HEK293T (cell line): ENCODE data around the gene RPL18.

Experiments
- ARNT ChIP-seq: fragments of 450-650 bp; IDR thresholded peaks from 2 replicates; pipeline ENCODE4 v1.6.1; 2017; ENCODE audit warnings: mild to moderate bottlenecking
- BHLHE40 ChIP-seq: fragments of 450-650 bp; IDR thresholded peaks from 2 replicates; pipeline ENCODE4 v1.6.1; 2016; ENCODE audit warnings: mild to moderate bottlenecking, moderate library complexity, borderline replicate concordance
- ELF4 ChIP-seq: fragments of 450-650 bp; IDR thresholded peaks from 2 replicates; pipeline ENCODE4 v1.6.1; 2017; ENCODE audit warnings: antibody characterized with exemption
- FOXA1 ChIP-seq: fragments of 450-650 bp; IDR thresholded peaks from 2 replicates; pipeline ENCODE4 v1.6.1; 2016; ENCODE audit warnings: mild to moderate bottlenecking
- FOXK2 ChIP-seq: fragments of 450-650 bp; IDR thresholded peaks from 2 replicates; pipeline ENCODE4 v1.6.1; 2016; ENCODE audit warnings: mild to moderate bottlenecking
- FOXM1 ChIP-seq: fragments of 450-650 bp; IDR thresholded peaks from 2 replicates; pipeline ENCODE4 v1.6.1; 2017; ENCODE audit warnings: mild to moderate bottlenecking, borderline replicate concordance
- HDGF ChIP-seq: fragments of 450-650 bp; IDR thresholded peaks from 2 replicates; pipeline ENCODE4 v1.6.1; 2017; ENCODE audit warnings: antibody characterized with exemption, borderline replicate concordance
- L3MBTL2 ChIP-seq: fragments of 450-650 bp; conservative IDR thresholded peaks from 2 replicates; pipeline ENCODE4 v1.6.1; 2016; ENCODE audit warnings: mild to moderate bottlenecking
- NFRKB ChIP-seq: fragments of 450-650 bp; IDR thresholded peaks from 2 replicates; pipeline ENCODE4 v1.6.1; 2016; ENCODE audit warnings: mild to moderate bottlenecking, moderate library complexity
- SP1 ChIP-seq: fragments of 450-650 bp; IDR thresholded peaks from 2 replicates; pipeline ENCODE4 v1.6.1; 2017
- SUZ12 ChIP-seq: fragments of 450-650 bp; IDR thresholded peaks from 2 replicates; pipeline ENCODE4 v1.6.1; 2016; ENCODE audit warnings: mild to moderate bottlenecking
- TARDBP ChIP-seq: fragments of 450-650 bp; IDR thresholded peaks from 2 replicates; pipeline ENCODE4 v1.6.1; 2016
- ZNF384 ChIP-seq: fragments of 450-650 bp; IDR thresholded peaks from 2 replicates; pipeline ENCODE4 v1.6.1; 2016
- TF ChIP-seq, protein P1 (sequence below): fragments of 450-650 bp; IDR thresholded peaks from 2 replicates; pipeline ENCODE4 v1.6.1; 2016

DNA sequence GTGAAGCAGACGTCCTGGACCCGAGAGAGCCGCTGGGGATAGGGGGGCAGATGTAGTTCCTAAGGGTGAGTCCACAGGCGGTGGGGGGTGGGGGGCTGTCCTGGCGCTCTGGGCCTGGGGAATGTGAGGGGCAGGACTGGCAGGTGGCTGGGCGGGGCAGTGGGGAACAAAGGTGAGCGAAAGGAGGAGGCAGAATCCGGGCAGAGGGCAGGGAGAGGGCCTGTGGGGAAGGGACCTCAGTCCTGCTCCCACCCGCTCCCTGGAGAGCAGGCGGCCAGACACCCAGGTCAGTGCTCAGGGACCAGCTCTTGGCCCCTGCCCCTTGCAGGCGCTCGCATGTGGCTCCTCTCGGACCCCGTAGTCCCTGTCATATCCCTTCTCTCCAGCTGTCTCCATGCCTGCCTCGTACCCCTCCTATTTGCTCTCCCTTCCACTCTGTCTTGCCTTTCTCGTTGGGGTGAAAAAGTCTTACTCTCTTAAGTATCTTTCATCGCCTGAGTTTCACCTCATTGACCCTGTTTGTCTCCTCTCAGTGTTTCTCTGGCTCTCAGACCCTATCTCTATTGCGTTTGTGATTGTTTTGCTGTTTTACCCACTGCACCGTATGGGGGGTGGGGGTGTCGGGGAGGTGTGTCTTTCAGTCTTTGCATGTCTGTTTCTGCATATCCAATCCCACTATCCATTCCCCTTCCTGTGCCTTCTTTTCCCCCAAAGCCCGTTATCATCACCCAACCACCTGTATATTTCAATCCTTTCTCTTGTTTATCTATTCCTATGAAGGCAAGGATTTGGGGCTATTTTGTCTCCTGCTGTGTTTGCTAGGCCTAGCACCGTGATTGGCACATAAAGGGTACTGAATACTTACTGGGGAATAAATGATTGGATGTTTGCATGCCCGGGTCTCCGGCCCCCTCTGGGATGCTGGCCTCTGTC, 6.1 kb upstream of the RPL18 start:
- TF ChIP-seq SUZ12 (no peak), FOXM1 (no peak), ARNT (no peak), FOXA1 (no peak), L3MBTL2 (no peak), ZNF384 (no peak), ELF4 (no peak), BHLHE40 (no peak), SP1 (no peak), FOXK2 (no peak), NFRKB (no peak), TARDBP (no peak), HDGF (no peak)
- TF ChIP-seq, protein P1, sequence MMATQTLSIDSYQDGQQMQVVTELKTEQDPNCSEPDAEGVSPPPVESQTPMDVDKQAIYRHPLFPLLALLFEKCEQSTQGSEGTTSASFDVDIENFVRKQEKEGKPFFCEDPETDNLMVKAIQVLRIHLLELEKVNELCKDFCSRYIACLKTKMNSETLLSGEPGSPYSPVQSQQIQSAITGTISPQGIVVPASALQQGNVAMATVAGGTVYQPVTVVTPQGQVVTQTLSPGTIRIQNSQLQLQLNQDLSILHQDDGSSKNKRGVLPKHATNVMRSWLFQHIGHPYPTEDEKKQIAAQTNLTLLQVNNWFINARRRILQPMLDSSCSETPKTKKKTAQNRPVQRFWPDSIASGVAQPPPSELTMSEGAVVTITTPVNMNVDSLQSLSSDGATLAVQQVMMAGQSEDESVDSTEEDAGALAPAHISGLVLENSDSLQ: no peak
